Measurements from ENCODE around the gene SDHA.
A peak's percentile ranks its signal among the peaks of the same experiment; 100 is the strongest.
"Not testable (repeated sequence)": the region's sequence is repeated elsewhere in the genome, so short reads cannot be mapped to it uniquely, and the experiment has no call there.

Gene SDHA

DNA sequence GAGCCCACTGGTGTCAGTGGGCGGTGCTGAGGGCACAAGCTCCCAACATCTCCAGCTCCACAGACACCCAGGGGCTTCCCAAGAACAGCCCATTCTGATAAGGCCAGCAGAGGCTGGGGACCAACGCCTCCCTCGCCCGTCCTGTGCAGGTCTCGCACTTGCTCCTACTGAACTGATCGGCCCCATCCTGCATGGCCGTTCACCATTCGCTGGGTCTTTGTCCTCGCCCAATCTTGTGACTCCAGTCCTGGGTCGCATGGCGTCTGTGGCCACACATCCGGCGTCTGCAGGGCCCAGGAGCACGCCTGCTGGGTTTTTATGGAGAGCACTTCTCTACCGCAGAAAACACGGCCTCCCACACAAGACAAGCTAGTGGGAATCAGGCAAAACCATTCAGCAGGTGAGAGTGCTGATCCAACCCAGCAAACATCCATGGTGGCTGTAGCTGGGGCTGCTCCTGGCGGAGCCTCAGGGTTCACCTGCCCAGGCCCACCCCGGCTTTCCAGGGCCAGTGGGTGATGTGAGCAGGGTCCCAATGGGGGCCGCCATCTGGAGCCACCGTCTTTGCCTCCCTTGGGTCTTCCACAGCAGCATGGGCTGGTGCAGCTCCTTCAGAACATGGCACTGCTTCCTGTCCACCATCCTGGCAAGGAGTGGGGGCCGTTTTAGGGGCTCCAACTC, 19.5 kb upstream of the SDHA start:
- no peak for DNase-seq

DNA sequence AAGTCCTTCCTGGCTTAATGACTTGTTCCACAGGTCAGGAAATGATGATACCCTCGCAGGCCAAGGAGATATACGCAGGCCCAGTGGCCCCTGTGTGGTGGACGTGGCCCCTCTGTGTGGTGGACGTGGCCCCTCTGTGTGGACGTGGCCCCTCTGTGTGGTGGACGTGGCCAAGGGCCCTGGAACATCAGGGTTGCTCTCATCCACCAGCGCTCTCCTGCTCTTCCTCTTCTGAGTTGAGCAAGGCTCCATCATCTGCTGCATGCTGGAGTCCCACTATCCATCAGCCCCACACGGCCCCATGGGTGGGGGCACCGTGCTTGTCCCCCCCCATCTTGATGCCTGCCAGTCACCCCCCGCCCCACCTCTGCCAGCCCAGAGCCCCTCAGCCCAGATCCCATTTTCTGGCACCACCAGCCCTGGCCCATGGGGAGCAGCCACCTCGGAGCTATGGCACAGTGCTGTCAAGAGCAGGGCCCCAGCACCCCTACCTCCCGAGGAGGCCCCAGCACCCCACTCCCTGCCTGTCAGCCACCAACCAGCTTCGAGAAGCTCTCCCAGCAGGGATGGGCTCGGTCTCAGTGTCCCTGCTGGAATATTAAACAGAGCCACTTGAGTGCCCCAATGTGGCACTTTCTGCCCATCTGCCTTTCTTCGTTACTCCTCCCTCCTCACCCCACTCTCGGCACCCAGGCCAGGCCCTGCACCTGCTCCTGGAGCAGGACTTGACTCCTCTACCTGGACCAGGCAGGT, 18.7 kb upstream of the SDHA start:
- DNase-seq: no peak

DNA sequence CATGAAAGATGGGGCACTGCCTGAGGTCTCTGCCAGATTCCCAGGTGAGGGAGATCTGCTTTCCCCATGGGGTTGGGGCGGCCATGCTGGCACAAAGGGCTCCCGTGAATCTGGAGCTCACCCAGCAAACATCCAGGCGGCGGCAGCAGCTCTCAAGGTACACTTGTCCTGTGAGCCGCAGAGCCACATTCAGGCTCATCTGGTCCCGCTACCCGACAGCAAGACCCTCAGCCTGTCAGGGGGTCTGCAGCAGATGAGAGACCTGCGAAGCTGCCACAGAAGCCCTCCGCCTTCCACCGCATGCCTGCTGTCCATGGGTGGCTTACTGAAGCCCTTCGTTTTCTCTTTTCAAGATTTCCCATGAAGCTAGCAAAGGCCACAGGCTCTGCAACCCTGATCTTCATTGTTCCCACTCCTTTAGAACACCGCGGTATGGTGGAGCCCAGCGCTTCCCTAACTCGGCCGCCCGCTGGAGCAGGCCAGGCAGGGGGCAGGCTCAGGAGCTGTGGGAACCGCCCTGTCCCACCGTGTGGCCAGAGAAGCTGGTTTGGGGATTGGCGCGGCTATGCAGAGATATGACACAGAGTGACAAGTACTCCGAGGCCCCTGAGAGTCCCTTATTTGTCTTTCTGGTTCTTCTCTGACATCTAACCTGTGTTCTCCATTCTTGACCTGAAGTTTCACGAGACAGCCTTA, 18.0 kb upstream of the SDHA start:
- DNase-seq: no peak

DNA sequence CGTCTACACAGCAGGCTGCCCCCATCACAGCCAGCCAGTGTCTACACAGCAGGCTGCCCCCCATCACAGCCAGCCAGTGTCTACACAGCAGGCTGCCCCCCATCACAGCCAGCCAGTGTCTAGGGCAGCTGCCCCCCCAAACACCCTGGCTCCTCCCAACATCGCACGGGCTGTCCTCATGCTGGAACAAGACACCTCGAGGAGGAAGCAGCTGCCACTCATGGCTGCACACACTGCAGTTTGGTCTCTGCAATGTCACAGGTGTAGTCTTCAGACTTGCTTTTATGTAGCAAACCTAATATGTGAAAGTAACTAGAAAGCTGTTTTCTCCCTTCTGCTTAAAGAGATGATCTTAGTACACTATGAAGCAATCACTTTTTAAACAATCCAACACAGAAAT, 17.1 kb upstream of the SDHA start:
- DNase-seq: no peak

DNA sequence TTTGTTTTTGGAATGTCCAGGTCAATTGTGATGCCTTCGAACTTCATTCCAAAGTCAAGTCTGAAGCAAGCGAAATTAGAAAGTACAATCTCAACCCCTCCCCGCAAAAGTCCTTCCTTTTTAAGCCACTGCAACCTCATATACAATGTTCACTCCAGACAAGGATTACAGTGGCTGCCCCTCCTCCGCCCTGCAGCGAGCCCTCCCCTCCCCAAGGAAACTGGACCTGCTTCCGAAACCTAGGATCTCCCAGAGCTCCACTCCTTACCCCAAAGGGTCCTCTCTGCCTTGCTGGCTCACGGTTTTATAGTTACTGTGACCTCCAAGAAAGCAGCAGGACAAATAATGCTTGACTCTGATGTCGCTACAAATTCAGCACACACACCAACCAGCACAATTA, 16.4 kb upstream of the SDHA start:
- no peak for DNase-seq

DNA sequence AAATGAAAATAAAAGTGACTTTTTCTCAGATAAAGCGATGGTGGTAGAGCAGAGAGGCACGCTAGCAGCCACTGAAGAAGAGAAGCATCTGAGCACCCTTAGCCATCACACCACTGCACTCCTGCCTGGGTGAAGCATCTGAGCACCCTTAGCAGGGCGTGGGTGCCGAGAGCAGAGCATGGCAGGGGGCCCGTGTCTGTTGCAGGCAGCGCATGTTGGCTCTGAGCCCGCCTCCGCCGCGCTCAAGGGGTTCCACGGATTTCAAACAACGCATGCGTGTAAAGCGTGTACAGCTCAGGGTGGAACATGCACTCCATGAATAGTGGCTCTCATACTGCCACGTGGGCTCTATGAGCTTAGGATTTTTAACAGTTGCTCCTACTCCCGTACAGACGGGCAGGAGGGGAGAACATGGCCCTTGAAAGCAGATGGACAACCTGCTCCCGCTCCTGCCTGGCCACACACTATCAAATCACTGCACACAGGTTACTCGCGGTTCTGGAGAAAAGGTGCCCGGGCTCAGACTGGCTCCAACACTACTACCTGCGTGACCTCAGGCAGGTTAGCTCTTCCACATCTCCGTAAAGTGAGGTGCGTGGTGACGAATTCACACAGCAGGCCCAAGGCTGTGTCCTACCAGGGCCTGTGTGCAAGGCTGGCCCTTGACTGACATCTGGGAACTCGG, 14.7 kb upstream of the SDHA start:
- DNase-seq: no peak

DNA sequence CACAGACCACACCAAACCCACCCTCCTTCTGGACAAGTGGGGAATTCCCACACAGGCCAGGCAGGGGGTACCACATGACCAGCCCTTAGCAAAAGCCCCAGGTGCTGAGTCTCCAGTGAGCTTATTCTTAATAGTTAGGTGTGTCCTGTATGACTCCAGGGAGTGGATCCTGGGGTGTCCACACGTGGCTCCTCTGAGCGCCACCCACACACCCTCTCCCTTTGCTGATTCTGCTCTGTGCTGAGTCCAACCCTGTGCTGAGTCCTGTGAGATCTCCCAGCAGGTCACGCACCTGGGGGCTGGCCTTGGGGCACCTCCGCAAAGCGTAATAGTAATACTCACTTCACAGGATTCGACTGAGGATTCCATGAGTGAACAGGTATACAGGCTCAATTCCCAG, 14.1 kb upstream of the SDHA start:
- no peak for DNase-seq

DNA sequence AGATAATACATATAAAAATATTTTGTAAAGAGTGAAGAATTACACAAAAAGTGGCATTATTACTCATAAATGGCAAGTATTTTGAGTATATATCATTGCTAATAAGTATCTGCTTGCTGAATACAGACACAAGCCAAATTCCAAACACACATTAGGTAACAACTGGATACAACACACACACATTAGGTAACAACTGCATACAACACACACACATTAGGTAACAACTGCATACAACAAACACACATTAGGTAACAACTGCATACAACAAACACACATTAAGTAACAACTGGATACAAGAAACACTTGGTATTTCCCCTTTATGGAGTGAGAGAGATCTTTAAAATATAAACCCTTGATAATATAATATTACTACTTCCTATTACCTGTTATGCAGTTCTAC, 13.7 kb upstream of the SDHA start:
- no peak for DNase-seq

DNA sequence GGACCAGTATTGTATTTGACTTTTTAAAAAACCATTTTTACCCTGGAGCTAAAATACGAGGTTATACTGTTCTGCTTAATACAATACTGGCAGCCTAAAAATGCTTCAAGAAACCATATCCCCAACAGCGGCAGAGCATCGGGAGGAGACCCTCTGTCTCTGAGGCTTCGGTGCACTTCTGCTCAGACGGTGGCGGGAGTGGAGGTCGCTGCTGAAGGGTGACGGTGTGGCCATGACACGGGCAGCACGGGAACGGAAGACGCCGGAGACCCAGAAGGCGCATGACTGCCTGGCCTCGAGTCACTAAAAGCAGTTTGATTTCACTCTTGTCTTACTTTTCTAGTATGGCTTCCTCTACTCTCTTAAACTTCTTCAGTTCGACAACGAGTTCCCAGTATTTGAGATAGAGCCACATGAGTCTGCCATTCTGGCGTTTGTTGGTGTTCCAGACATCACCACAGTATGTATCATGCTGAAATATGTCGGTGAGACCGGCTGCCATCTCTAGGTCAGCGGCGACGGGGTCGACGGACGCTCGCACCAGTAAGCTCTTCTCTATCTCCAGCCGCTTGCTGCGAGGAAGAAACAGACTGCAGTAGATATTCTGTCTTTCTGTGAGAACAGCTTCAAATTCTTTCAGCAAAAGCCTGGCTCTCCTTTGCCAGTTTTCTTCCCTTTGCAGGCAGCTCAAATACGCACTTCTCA, 13.0 kb upstream of the SDHA start:
- no peak for DNase-seq

DNA sequence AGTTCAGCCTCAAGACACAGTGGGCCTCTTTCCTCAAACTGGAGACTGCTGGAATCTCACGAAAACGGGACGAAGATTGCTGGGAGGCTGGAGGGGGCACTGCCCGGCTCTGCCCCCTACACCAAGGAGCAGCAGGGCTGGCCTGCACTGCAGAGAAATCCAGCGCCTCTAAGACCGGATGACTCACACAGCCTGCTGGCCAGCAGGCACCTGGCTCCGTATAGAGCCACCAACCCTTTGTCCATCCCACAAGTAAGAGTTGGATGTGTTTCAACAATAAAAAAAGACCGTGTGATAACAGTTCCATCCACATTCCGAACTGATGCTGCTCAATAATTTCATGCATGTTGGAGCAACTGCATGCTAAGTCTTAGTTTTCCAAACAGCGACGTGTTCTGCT, 11.7 kb upstream of the SDHA start:
- DNase-seq: no peak

DNA sequence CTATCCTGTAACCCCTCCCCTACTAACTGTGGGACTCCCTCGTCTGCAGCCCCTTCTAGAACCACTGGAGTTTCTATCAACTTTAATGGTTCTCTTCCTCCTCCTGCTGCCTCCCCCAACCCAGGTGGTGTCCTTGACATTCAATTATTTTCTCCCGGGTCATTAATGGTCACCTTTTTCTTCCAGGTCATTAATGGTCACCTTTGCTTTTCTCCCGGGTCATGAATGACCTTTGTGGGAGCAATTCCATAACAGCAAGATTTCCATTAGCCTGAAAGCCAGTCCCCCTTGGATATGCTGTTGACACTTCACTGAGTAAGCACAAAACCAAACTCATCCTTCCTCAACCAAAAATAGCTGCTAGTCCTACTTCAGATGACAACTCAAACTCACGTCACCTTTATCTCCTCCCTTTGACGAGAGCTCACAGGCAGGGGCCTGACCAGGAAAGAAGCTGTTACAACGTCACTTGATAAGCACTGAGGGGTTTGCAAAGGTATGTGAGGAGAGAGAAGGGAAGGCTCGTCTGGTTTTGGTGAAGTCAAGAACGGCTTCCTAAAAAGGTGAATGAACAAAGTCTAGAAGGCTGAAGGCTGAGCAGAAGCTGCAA, 11.1 kb upstream of the SDHA start:
- no peak for DNase-seq

DNA sequence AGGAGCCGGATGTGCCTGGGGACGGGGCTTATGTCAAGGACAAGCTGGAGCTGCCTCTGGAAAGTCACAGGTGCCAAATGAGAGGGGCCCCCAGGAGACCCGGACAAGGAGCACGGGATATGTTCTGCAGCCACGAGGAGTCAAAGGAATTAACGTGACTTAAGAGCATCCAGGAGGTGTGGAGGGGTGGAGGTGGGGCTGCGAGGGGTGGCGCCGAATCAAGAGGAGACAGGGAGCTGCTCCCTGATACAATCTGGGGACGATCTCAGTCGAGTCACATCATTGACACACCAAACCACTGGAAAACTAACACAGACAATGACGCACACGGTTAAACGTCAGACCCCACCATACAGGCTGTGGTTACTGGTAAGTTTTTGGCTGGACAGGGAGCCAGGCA, 10.5 kb upstream of the SDHA start:
- DNase-seq: no peak

DNA sequence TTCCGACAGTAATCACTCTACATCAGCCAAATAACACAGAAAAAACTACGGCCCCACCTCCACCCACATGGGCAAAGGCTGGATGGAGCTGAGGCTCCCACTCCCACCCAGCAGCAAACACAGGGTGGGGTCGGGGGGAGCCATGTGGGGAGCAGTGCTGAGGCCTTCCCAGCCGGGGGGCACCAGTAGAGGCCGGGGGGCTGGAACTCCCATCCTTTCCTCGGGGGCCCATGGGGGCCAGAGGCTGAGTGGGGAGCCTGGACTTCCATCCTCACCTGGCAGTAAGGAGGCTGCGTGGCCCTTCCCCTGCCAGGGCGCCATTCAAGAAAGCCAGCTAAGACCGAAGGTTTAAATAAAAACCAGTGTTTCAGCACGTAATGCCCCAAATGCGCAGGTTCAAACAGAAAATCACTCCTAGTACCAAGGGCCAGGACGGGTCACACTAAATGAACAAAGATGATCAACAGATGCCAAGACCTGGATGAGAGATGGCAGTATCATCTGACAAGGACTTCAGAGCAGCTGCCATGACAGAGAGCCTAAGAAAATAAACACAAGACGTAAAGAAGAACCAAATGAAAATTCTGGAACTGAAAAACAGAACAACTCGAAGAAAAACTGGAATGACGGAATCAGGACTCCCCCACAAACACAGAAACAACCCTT, 9.5 kb upstream of the SDHA start:
- no peak for DNase-seq

DNA sequence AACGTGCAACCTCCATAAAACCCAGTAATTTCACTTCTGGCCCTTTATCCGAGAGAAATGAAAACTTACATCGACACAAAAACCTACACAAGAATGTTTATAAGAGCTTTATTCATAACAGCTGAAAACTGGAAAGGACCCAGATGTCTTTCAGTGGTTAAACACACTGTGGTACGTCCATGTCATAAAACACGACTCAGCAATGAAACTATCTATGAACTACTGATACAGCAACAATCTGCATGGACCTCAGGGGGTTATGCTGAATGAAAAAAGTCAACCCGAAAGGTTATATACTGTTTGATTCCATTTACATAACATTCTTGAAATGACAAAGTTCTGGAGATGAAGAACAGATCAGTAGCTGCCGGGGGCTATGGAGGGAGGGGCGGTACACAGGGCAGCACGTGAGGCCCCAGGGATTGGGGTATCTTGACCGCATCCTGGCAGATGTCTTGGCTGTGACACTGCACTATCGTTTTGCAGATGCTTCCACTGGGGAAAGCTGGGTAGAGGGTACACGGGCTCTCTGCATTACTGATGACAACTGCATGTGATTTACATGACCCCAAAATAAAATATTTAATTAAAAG, 4.2 kb upstream of the SDHA start:
- no peak for DNase-seq

DNA sequence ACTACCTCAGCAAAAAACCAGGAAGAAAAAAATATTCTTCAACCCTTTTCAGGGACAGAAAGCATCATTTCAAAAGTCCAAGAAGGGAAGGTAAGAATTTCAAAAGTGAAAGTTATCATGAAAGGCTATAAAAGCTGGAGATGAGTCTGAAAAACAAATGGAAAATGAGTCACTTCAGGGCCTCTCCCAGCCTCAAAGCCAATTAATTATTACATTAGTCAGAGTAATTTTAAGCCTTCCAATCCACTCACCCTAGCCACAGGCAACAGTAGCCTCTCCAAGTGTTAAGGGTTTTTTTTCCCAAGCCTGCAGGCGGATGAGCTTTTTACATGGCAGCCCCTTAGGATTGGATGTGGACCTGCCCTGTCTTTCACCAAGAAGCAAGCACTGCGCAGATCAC, 2.9 kb upstream of the SDHA start:
- not testable (repeated sequence) for DNase-seq

DNA sequence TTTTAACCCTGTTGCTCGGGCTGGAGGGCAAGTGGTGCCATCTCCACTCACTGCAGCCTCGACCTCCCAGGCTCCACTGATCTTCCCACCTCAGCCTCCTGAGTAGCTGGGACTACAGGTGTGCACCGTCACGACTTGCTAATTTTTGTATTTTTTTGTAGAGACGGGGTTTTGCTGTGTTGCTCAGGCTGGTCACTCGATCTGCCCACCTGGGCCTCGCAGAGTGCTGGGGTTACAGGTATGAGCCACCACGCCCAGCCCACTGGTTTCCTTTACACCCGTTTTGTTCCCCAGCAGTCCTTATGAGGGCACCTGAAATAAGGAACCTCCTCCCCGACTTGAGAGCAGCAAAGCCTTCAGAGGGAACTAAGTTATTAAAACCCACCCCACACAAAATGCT, 2.0 kb upstream of the SDHA start:
- not testable (repeated sequence) for DNase-seq

DNA sequence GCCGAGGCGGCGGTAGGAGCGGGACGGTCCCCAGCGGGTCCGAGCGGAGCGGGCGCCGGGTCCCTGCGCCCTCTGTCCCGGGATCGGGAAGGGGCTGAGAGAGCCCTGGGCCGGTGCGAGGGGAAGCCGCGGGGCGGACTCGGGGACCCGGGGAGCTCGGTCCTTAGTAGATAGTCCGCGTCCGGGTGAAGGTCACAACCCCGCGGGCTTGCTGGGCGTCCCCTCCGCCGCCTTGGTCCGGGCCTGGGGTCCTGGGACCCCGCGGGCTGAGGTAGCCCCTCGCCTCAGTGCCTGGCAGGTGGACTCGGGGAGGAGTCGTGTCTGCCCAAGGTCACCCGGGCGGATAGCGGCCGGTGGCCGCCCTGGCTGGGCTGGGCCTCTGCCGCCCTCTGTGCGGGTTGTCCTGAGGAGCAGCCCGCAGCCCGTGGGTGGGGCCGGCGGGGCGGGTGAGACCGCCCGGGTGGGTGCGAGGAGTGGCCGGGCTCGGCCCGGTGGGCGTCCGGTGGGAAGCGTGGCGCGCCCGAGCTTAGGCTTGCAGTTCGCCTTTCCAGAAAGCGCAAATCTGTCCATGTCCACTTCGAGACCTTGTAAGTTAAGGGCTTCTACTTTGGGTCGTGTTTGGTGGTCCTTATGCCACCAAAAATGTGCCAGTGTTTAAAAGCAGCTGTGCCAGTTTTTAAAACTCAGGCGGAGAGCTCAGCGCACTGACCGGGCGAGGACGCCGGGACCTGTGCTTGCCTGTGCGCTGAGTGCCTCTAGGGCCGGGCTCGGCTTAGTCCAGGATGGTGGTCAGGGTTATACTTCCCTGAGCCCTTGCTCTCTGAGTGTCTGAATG, 554 bp downstream of the SDHA start:
- DNase-seq: peak in 1 of 2 experiments; percentile 43

DNA sequence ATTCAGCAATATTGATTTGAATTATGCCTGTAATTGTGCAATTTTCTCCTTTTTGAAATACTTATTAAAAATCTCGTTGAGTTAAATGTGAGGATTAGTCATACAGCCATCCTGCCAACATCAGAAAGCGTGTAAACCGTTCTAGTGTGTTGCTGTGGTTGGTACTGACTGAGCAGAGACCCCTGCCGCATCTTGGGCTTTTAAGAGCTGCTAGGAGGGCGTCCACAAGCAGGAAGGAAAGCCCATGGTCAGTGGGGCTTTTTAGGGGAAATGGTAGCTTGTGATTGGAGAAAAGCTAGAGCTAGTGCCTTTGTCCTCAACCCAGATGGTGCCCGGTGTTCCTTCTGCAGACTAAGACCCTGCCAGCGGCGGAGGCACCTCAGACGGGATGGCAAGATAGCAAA, 1.3 kb downstream of the SDHA start:
- DNase-seq: peak; percentile 33 to 66

DNA sequence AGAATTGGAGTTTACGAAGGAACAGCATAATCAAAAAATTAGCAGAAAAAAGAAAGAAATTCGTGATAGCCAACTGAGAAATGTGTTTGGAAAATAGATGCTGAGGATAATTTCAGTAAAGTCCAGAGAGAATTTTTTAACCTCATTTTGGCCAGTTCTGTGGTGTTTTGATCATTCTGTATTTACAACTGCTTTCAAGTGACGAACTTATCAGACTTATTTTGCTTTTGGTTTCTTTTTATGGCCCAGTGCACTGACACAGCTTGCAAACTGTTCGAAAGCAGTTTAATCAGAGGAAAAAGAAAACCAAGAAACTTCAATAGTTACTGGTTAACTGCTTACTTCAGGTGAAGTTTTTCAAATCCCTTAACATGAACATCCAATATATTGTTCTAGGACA, 1.9 kb downstream of the SDHA start:
- no peak for DNase-seq

DNA sequence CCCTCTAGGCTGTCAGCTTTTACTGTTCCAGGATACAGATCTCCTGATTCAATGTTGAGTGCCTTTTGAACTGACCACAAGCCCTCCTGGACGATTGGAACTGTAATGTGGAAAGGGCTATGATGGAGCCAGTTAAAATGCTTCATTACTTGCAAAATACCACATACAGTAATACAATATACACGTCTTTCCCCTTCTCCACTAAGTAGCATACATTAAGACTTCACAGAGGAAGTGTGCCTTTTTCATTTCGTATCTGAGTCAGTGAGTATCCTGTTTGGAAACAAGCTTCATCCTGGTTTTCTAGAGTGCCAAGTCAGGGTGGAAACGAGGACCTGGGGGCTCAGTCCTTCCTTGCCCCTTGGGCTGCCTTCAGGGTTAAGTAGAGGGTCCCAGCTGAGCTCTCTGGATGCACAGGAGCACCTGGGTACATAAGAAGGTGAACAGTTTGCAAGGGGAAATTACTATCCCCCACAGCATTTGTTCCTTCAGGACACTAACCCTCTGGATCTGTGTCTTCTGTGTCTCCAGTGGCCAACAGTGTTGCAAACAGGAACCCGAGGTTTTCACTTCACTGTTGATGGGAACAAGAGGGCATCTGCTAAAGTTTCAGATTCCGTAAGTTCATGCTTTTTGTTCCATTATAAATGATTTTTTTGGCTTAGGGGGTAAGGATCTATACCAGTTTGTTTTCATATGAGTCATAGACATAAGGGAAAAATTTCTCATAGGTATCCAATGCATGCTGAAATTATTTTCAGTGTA, 5.0 kb downstream of the SDHA start:
- DNase-seq: not testable (repeated sequence)
